Measurements from ENCODE around the gene TLCD3A.
A peak's percentile ranks its signal among the peaks of the same experiment; 100 is the strongest.

Gene TLCD3A

DNA sequence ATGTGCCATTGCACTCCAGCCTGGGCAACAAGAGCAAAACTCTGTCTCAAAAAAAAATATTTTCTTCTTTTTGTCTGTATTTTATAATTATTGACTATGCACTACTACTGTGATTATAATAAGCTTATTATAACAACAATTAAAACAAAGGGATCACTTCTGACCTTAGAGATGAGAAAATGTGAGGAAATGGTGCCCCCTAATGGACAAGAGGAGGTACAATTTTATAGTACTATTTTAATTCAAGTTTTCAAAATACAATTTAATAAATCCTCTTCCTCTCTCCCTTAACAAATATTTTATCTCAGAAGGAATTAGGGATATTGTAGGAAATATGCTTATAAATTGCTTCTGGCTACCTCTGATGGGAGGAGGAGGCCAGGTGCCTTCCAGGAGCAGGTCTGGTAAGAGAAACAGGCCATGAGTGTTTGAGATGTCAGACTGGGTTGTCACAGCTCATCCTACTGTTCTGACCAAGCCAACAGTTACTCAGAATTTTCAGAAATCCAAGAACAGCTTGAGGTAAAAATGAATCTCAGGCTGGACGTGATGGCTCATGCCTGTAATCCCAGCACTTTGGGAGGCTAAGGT lies 31.8 kb upstream of the TLCD3A start:
- H3K36me3 Mint-ChIP-seq: peaks cover 23% of the 10 kb centered on the region

GRCh38 chr17:703081-703875 lies 29.1 kb upstream of the TLCD3A start:
- Mint-ChIP-seq H3K27ac (no peak overlapping the region), H3K4me1 (peaks cover 11% of the 10 kb centered on the region), H3K36me3 (peaks cover 13% of the 10 kb centered on the region), H3K9me3 (no peaks in the 10 kb centered on the region), H3K27me3 (no peaks in the 10 kb centered on the region), H3K4me3 (no peak overlapping the region)
- no peak for ATAC-seq

More for the DNA sequence above, 31.8 kb upstream of the TLCD3A start:
- no peaks in the 10 kb centered on the region for H3K9me3 Mint-ChIP-seq
- no peaks in the 10 kb centered on the region for H3K4me1 Mint-ChIP-seq
- H3K4me3 Mint-ChIP-seq: no peak overlapping the region
- no peak overlapping the region for H3K27ac Mint-ChIP-seq
- H3K27me3 Mint-ChIP-seq: no peaks in the 10 kb centered on the region
- ATAC-seq: no peak

- ATAC-seq: no peak
- H3K27ac Mint-ChIP-seq: no peak overlapping the region
- no peaks in the 10 kb centered on the region for H3K9me3 Mint-ChIP-seq
- H3K4me1 Mint-ChIP-seq: peaks cover 21% of the 10 kb centered on the region
- no peaks in the 10 kb centered on the region for H3K27me3 Mint-ChIP-seq
- peaks cover 20% of the 10 kb centered on the region for H3K36me3 Mint-ChIP-seq
- H3K4me3 Mint-ChIP-seq: no peak overlapping the region
Measured at GRCh38 chr17:704111-704864, 28.1 kb upstream of the TLCD3A start.

DNA sequence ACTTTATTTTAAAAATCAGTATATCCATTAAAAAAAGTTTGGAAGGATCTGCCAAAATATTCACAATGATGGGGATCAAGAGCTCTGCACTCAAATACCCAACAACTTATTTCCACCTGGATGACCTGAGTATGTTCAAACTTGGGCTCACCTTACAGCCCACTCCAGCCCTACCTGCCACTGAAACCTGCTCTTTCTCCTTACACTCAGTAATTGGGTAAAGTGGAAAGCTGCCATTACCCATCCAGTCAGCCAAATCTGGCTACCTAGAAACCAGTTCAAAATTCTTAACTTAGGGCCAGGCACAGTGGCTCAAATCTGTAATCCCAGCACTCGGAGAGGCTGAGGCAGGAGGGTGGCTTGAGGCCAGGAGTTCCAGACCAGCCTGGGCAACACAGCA lies 27.4 kb upstream of the TLCD3A start:
- Mint-ChIP-seq H3K9me3 (no peaks in the 10 kb centered on the region), H3K27me3 (no peaks in the 10 kb centered on the region), H3K4me1 (peaks cover 26% of the 10 kb centered on the region), H3K27ac (peak overlapping the region; percentile 44), H3K4me3 (no peak overlapping the region), H3K36me3 (peaks cover 27% of the 10 kb centered on the region)
- ATAC-seq: no peak

- Mint-ChIP-seq H3K9me3 (no peaks in the 10 kb centered on the region), H3K27me3 (no peaks in the 10 kb centered on the region), H3K4me3 (no peak overlapping the region), H3K27ac (no peak overlapping the region), H3K36me3 (peaks cover 30% of the 10 kb centered on the region), H3K4me1 (peaks cover 26% of the 10 kb centered on the region)
- ATAC-seq: no peak
Measured at GRCh38 chr17:705863-706262, 26.5 kb upstream of the TLCD3A start.

DNA sequence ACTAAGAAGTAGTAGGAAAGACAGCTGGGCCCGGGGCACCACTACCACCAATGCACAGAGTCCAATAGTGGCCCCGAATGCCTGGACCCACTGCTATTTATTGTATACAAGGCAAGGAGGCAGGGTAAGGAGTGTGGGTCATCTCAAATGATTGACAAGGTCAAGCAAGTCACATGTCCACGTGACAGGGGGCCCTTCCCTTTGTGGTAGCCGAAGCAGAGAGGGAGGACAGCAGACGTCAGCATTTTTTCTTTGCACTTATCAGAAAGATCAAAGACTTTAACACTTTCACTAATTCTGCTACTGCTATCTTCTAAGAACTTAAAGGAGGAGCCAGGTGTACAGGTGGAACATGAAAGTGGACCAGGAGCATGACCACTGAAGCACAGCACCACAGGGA lies 24.3 kb upstream of the TLCD3A start:
- no peak overlapping the region for H3K27ac Mint-ChIP-seq
- no peaks in the 10 kb centered on the region for H3K9me3 Mint-ChIP-seq
- peaks cover 30% of the 10 kb centered on the region for H3K36me3 Mint-ChIP-seq
- H3K27me3 Mint-ChIP-seq: no peaks in the 10 kb centered on the region
- peaks cover 36% of the 10 kb centered on the region for H3K4me1 Mint-ChIP-seq
- ATAC-seq: no peak
- H3K4me3 Mint-ChIP-seq: no peak overlapping the region

DNA sequence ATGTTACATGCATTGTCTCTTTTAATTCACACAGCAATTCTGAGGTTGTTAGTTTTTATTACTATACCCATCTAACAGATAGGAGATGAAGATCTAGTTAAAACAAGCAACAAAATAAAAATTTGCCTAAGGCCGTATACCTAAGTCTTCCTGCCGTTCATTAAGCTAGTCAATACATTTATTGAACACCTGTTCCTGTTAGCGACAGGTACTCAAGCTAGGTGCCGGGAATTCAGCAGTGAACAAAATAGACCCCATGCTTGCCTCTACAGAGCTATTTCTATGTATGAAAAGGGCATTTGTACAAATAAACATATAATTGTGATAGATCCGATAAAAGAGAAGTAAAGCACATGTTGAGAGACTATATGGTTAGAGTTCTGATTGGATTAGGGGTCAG lies 14.3 kb upstream of the TLCD3A start:
- H3K36me3 Mint-ChIP-seq: no peaks in the 10 kb centered on the region
- no peak for ATAC-seq
- H3K4me3 Mint-ChIP-seq: no peak overlapping the region
- H3K9me3 Mint-ChIP-seq: no peaks in the 10 kb centered on the region
- H3K27me3 Mint-ChIP-seq: no peaks in the 10 kb centered on the region
- peaks cover 20% of the 10 kb centered on the region for H3K4me1 Mint-ChIP-seq
- H3K27ac Mint-ChIP-seq: no peak overlapping the region

DNA sequence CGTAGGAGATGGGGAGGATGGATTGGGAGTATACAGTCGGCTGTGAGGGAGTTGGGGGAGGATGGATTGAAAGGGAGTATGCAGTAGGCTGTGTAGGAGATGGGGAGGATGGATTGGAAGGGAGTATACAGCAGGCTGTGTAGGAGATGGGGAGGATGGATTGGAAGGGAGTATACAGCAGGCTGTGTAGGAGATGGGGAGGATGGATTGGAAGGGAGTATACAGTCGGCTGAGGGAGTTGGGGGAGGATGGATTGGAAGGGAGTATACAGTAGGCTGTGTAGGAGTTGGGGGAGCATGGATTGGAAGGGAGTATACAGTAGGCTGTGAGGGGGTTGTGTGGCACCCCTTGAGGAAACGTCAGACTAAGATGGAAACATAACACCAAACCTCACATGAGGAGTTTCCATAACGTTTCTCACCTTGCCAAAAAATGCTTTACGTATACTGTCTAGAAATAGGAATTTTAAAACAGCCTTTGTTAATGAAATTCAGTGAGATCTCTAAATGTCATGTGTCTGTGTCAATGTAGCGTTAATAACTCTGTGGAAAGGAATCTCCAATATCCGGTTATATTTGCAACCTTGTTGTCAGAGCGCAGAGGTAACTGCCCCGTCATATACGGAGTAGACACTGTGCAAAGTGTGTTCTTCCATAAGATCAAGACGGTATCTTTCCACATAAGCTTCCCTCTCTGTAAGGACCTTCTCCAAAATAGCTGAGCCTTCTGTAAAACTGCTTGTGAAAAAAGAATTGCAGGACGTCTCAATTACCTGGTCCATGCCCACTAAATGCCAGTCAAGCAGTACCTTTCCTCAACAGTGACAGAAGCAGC lies 11.5 kb upstream of the TLCD3A start:
- Mint-ChIP-seq H3K36me3 (no peaks in the 10 kb centered on the region), H3K27ac (no peak overlapping the region), H3K9me3 (no peaks in the 10 kb centered on the region), H3K27me3 (no peaks in the 10 kb centered on the region), H3K4me3 (no peak overlapping the region), H3K4me1 (peaks cover 10% of the 10 kb centered on the region)
- no peak for ATAC-seq

- Mint-ChIP-seq H3K27ac (no peak overlapping the region), H3K4me1 (peaks cover 10% of the 10 kb centered on the region), H3K36me3 (no peaks in the 10 kb centered on the region), H3K4me3 (no peak overlapping the region), H3K9me3 (no peaks in the 10 kb centered on the region), H3K27me3 (no peaks in the 10 kb centered on the region)
- ATAC-seq: no peak
Measured at GRCh38 chr17:721540-721937, 10.9 kb upstream of the TLCD3A start.

DNA sequence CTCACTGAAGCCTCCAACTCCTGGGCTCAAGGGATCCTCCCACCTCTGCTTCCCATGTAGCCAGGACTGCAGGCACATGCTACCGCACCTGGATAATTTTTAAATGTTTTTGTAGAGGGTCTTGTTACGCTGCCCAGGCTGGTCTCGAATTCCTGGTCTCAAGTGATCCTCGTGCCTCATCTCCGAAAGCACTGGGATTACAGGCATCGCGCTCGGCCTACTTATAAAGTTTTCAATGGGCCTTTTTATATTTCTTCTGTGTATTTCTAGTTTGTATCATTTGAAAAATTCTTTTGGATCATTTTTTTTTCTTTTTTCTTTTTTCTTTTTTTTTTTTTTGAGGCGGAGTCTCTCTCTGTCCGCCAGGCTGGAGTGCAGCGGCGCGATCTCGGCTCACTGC lies 7.3 kb upstream of the TLCD3A start:
- ATAC-seq: no peak
- no peaks in the 10 kb centered on the region for H3K36me3 Mint-ChIP-seq

GRCh38 chr17:725746-726145 lies 6.7 kb upstream of the TLCD3A start:
- H3K27me3 Mint-ChIP-seq: no peaks in the 10 kb centered on the region
- no peaks in the 10 kb centered on the region for H3K36me3 Mint-ChIP-seq
- no peaks in the 10 kb centered on the region for H3K9me3 Mint-ChIP-seq
- no peak overlapping the region for H3K4me3 Mint-ChIP-seq
- ATAC-seq: no peak
- H3K27ac Mint-ChIP-seq: no peak overlapping the region
- H3K4me1 Mint-ChIP-seq: no peaks in the 10 kb centered on the region

More for the DNA sequence above, 7.3 kb upstream of the TLCD3A start:
- H3K27ac Mint-ChIP-seq: no peak overlapping the region
- no peaks in the 10 kb centered on the region for H3K4me1 Mint-ChIP-seq
- H3K27me3 Mint-ChIP-seq: no peaks in the 10 kb centered on the region
- no peak overlapping the region for H3K4me3 Mint-ChIP-seq
- H3K9me3 Mint-ChIP-seq: no peaks in the 10 kb centered on the region

GRCh38 chr17:726271-726919 lies 6.0 kb upstream of the TLCD3A start:
- Mint-ChIP-seq H3K4me1 (peaks cover 2% of the 10 kb centered on the region), H3K27me3 (no peaks in the 10 kb centered on the region), H3K4me3 (no peak overlapping the region), H3K9me3 (no peaks in the 10 kb centered on the region), H3K36me3 (no peaks in the 10 kb centered on the region), H3K27ac (no peak overlapping the region)
- ATAC-seq: no peak

DNA sequence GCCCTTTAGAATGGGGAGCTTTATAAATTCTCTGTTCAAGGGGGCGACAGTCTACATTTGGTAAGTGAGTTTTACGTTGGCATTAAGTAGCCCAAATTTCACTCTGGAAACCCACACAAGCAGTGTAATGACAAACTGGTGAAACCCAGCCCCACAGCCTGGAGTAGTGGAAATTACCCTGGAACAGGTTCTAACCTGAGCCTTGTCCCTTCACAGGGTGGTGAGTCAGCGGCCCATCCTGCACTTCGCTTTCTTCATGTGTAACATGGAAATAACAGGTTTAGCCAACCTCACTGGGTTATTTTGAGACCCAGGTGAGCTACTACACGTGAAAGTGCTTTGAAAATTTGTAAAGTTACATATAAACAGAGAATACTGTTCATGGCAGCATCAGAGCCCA lies 3.5 kb upstream of the TLCD3A start:
- Mint-ChIP-seq H3K4me3 (no peak overlapping the region), H3K27me3 (no peaks in the 10 kb centered on the region), H3K27ac (no peak overlapping the region), H3K36me3 (no peaks in the 10 kb centered on the region), H3K4me1 (peaks cover 15% of the 10 kb centered on the region), H3K9me3 (no peaks in the 10 kb centered on the region)
- no peak for ATAC-seq

GRCh38 chr17:731644-732066 lies 741 bp upstream of the TLCD3A start:
- H3K27me3 Mint-ChIP-seq: no peaks in the 10 kb centered on the region
- peak; percentile 44 for ATAC-seq
- H3K4me1 Mint-ChIP-seq: peaks cover 15% of the 10 kb centered on the region
- no peak overlapping the region for H3K27ac Mint-ChIP-seq
- H3K9me3 Mint-ChIP-seq: no peaks in the 10 kb centered on the region
- no peaks in the 10 kb centered on the region for H3K36me3 Mint-ChIP-seq
- H3K4me3 Mint-ChIP-seq: peak overlapping the region; percentile 72
